ENCODE results near the gene ZSCAN5B.

Gene ZSCAN5B

DNA sequence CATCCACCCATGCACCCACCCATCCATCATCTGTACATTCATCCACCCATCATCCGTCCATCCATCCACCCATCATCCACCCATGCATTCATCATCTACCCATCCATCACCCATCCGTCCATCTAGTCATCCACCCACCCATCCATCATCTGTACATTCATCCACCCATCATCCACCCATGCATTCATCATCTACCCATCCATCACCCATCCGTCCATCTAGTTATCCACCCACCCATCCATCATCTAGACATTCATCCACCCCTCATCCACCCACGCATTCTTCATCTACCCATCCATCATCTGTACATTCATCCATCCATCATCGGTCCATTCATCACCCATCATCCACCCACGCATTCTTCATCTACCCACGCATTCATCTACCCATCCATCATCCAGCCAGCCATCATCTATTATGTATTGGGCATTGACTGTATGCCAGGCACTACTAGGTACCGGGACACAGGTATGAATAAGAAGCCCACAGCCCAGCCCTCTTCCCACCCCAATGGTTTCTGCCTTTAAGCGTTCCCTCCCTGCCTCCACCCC is 38.5 kb downstream of the ZSCAN5B start:
- DNase-seq (ENCODE audit: low read depth) = no peak
- no peak overlapping the region for H3K4me3 ChIP-seq (ENCODE audit: low read length)
- TF ChIP-seq, protein P1, sequence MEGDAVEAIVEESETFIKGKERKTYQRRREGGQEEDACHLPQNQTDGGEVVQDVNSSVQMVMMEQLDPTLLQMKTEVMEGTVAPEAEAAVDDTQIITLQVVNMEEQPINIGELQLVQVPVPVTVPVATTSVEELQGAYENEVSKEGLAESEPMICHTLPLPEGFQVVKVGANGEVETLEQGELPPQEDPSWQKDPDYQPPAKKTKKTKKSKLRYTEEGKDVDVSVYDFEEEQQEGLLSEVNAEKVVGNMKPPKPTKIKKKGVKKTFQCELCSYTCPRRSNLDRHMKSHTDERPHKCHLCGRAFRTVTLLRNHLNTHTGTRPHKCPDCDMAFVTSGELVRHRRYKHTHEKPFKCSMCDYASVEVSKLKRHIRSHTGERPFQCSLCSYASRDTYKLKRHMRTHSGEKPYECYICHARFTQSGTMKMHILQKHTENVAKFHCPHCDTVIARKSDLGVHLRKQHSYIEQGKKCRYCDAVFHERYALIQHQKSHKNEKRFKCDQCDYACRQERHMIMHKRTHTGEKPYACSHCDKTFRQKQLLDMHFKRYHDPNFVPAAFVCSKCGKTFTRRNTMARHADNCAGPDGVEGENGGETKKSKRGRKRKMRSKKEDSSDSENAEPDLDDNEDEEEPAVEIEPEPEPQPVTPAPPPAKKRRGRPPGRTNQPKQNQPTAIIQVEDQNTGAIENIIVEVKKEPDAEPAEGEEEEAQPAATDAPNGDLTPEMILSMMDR (conservative IDR thresholded peaks at IDR 0.05; ENCODE audit: low read length) = no peak

DNA sequence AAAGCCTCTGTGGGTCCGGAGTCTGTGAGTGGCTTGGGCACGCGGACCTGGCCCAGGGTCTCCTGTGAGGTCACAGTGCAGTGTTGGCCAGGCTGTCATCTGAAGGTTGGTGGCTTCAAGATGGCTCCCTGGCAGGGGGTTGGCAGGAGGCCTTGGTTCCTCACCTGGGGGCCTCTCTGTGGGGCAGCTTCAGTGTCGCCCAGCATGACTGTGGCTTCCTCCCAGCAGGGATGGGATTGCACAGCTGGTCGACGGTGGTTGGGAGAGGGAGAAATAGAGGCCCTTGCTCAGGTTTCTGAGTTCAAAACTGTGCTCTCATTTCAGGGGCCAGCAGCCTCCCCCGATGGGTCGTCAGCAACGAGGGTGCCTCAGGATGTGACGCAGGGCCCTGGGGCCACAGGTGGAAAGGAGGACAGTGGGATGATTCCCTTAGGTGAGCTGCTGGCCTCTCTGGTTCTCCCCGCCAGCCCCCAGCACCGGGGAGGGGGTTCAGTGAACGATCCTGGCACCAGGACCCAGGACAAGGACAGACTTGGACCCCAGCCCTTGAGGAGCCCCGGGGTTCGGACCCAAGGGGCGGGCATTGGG is 39.3 kb downstream of the ZSCAN5B start:
- DNase-seq (ENCODE audit: low read depth) = no peak
- TF ChIP-seq, protein P1 (conservative IDR thresholded peaks at IDR 0.05; ENCODE audit: low read length) = no peak
- no peak overlapping the region for H3K4me3 ChIP-seq (ENCODE audit: low read length)

DNA sequence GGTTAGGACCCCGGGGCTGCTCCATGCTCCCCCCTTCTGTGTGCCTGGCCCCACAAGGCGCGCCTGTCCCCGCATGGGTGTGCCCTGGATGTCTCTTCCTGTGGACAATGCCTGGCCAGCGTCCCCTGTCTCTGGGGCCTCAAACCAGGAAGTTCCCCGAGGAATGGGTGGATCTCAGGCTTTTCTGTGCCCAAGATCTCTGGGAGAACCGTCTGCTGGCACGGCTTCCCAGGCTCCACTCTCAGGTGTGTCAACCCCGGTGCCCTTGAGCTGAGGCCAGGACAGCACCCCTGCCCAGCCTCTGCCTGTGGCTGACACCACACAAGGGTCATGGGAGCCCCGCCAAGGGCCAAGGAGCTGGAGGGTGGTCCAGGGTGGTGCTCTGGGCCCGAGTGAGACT is 40.8 kb downstream of the ZSCAN5B start:
- H3K4me3 ChIP-seq (ENCODE audit: low read length) = no peak overlapping the region
- no peak for DNase-seq (ENCODE audit: low read depth)
- TF ChIP-seq, protein P1 (conservative IDR thresholded peaks at IDR 0.05; ENCODE audit: low read length) = no peak

DNA sequence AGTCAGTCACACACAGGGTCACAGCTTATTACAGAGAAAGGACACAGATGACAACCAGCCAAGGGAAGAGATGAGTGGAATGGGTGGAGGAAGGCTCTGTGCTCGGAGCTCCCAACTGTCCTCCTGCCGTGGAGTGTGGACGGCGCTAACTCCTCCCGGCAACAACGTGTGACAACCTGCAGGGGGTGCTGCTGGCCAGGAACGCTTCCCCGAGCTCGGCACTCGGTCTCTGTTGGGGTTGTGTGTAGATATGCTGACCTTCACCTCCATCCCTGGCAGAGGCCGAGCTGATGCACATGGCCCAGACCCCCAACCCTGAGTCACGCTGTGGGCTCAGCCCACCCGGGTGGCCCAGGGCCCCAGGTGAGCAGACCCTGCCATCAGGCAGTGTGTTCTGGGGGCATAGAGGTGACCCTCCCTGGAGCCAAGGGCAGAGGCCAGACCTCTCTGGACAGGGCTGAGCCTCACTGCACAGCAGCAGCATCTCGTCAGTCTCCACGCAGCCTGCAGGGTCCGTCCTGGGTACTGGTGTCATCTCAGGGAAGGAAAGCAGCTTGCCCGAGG is 42.4 kb downstream of the ZSCAN5B start:
- TF ChIP-seq, protein P1 (conservative IDR thresholded peaks at IDR 0.05; ENCODE audit: low read length) = peak; percentile 31
- DNase-seq (ENCODE audit: low read depth) = no peak

DNA sequence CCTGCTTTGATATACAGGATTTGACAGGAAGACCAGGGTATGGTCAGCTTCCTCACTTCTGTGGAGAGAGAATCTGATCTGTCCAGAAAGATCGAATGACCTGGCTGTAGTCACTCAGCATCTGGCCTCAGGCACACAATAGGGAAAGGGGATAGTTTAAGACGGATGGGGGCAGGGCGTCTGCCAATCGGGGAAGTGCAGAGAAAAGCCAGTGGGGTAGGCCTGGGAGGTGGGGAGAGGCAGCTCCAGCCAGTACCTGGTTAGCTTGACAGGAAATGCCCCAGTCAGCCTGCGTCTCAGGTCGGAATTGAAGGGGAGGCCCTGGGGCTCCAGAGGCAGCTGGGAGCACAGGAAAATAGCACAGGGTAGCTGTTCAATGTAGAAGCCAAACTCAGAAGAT is 44.1 kb downstream of the ZSCAN5B start:
- DNase-seq (ENCODE audit: low read depth) = no peak
- TF ChIP-seq, protein P1 (conservative IDR thresholded peaks at IDR 0.05; ENCODE audit: low read length) = no peak
- H3K4me3 ChIP-seq (ENCODE audit: low read length) = no peak overlapping the region

More for the DNA sequence above, 42.4 kb downstream of the ZSCAN5B start:
- H3K4me3 ChIP-seq (ENCODE audit: low read length) = no peak overlapping the region

DNA sequence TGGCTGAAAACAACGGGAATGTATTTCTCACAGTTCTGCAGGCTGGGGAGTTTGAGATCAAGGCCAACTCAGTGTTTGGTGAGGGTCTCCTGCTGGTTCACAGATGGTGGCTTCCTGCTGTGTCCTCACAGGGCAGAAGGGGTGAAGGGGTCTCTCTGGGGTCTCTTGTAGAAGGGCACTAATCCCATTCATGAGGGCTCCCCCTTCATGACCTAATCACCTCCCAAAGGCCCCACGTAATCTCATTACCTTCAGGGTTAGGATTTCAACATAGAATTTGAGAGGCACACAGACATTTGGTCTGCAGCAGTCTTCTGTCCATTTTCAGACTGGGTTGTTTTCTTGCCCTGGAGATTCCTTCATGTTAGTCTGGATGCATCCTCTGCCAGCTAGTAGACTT is 44.9 kb downstream of the ZSCAN5B start:
- H3K4me3 ChIP-seq (ENCODE audit: low read length) = no peak overlapping the region
- TF ChIP-seq, protein P1 (conservative IDR thresholded peaks at IDR 0.05; ENCODE audit: low read length) = no peak
- DNase-seq (ENCODE audit: low read depth) = no peak

DNA sequence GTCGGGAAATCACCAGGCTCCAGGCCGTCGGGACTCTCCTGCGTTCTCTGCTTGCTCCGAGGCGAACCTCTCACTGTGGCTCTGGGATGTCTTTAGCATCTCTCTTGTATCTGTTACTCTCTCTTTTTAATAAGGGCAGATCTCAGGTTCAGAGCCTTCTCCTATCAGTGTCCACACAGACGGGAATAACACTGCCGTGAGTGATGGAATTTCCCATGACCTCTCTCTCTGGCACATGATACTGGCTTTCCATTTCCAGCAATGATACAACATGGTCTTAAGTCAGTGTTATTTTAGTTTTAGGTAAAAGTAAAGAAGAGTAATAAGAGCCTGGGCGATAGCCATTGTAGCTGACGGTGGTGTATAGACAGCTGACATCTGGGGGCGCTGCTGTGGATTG is 47.2 kb downstream of the ZSCAN5B start:
- no peak for DNase-seq (ENCODE audit: low read depth)
- TF ChIP-seq, protein P1 (conservative IDR thresholded peaks at IDR 0.05; ENCODE audit: low read length) = no peak
- no peak overlapping the region for H3K4me3 ChIP-seq (ENCODE audit: low read length)

Data from AG10803 (cell line).